CD4-positive, alpha-beta T cell treated with Interleukin-12 subunit alpha and Interleukin-12 subunit beta, for 1 hour (primary cell): ENCODE data around the gene MAP1B.

Source experiments
- DNase-seq: peaks from one replicate; pipeline ENCODE4 v3.0.0-alpha.2; 2020

MAP1B gene

DNA sequence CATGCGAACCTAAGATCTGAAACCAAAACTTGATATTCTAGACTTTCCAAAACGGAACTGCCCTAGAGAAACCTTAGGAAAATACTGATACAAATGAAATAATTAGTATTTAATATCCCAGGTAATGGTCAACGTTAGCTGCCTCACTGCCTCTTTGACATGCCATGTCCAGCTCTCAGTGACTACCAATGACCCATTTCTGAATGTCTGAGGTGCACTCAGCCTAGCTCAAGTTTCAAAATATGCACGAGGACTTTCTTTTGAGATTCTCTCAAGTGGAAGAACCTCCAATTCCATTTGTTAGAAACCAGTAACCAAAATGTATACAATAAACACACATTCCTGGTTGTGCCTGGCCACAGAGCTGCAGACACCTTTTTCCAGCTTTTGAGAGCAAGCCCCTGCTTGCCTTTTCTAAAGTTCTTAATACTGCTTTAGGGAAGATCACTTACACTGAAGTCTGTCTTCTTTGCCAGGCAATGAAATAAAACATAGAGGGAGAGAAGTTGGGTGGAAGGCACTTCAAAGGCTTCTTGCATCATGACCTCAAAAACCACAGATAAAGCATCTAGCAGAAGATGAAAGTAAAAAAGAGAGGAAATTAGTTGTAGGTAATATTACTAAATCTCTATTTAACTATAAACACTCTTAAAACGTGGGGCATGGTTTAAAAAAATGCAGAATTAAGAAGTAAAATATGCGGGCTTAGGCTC is 124.9 kb downstream of the MAP1B start:
- DNase-seq, result peak; percentile 45

DNA sequence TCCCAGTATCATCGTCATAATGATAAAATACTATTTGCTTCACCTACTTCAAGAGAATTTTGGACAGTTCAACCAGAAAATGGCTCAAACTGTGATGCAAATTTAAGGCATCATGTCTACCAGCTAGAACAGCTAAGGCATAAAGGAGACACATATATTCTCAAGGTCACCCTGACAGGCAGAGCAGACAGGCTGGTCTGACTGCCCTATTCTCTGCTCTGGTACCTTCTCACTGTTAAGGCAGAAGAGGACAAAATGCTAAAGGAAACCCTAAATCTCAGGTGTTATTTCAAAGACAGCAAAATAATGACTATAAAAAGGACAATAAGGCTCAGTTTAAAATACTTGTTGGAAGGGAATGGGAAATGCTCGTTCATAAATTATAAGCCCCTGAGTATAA is 125.6 kb downstream of the MAP1B start:
- no peak for DNase-seq

DNA sequence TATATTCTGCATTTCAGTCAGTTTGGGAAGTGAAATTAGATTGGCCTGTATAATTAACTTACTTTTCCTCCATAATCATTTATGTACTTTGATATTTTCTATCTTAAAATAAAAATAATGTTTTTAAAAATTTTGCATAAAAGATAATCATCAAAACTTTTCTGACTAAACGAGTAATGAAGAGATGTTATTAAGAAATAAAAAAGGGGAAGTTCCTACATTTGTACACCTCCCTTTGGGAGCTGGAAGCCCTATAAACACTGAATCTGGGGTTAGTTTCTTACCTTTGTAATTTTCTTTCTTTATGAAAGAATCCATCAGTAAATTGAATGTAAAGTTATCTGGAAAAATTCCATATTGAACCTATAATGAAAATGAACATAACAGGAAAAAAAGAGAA is 126.6 kb downstream of the MAP1B start:
- no peak for DNase-seq

DNA sequence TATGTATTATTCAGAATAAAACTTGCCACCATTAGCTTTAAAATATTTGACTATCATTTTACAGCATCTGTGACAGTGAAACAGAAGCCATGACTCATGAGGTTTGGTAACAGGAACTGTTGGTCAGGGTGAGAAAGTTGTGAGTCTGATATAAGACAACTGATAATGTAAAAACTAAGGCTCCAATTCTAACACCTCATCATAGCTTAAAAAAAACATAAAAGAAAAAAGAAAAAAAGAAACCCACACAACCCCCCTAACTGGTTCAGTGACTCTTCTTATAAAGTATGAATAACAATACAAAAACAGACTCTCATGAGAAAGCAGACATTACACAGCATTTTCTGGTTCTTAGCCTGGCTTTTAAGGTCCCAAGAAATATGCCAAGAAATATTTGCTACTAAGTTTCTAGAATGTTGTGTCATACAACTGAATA is 127.0 kb downstream of the MAP1B start:
- DNase-seq, result peak; percentile 59

DNA sequence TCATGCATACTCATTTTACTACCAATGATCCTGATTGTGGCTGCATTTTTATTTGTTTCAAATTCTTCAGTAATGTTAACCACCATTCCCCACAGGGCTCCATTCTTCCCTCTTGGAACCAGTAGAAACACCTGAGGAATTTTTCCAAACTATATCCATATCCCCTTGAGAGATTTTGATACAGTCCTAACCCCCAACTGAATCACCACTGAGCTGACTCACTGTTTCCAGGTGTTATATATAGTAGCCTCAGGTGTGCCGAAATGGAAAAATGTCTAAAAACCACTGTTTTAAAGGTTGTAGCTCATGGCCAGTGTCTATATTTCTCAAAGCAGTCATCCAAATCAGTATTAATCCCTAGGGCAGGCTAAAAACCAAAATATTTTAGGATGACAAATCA is 127.6 kb downstream of the MAP1B start:
- DNase-seq, result no peak

DNA sequence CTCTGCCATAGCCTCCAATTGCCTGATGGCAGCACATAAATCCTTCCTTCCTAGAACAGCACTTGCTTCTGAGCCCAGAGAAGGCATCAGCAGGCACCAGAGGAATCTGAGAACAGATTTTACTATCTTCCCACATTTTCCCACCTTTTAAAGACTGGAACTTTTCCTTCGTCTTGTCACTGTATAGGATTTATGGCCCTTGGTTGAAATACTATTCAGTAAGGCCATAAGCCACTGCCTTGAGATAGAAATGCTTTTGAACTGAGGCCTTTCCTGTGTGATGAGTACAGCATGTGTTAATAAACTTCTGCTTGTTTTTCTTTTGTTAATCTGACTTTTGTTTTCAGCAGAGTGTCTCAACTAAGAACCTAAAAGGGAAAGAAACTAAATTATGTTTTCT is 128.4 kb downstream of the MAP1B start:
- no peak for DNase-seq

DNA sequence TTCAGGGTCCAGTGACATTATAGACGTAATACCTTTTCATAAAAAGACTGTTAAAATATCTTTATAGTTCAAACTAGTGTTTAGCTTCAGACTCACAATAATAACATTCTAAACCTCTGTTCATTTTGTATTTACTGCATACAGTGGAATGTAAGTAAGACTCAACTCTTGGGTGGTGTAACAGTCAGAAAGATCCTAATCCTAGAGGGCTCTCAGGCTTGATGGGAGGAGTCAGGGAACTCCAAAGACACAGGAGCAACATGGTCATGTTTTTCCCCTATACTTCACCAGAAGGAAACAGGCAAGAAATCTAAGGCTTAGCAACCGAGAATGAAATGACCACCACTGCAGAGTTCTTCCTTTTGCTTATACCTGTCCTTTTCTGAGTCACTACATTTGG is 130.1 kb downstream of the MAP1B start:
- no peak for DNase-seq

DNA sequence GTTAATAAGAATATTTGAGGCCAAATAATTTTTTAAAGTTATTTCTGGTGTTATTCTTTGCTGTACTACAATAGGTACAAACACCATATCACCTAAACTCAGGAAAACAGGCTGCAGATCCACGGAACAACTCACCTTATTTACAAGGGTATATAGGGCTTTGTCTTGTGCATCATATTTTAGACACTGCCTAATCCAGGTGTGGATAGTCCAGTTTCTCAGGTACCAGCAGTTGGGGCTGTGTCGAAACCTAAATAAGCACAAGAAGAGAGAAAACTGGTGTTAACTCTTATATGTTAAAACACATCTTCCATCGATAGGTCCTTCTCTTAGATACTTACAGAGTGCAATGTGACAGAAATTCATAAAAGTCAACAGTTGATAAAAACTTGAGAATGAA is 130.6 kb downstream of the MAP1B start:
- no peak for DNase-seq

DNA sequence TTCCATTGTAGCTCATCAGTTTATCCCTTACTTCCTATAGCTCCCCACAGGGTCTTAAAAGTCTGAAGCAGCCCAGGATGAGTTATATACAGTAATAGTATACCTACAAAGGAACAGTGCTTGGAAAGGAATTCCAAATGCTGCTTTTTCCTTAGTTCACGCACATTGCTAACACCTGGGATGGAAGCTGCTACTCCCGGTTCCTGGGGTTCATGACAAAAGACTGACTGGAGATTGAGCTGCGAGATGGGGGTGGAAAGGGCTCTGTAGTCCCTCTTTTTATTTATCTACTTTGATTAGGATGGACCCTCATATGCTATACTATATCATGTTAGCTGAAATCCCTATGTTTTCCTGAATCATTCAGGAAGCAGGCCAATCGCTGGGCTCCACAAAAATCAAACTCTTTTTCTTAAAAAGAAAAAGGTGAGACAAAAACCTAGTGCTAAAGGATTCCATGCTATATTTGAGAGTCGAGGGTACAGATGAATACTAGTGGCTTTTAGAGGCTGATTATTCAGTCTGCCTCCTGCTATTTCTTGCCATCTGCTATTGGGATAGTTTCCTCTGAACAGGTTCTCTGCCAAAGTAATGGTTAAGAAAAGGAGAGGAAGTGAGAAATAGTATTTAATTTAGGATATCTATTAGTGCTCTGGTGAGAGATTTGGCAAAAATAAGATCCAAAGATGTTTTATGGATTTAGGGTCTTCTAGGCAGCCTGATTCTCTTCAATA is 131.6 kb downstream of the MAP1B start:
- no peak for DNase-seq

DNA sequence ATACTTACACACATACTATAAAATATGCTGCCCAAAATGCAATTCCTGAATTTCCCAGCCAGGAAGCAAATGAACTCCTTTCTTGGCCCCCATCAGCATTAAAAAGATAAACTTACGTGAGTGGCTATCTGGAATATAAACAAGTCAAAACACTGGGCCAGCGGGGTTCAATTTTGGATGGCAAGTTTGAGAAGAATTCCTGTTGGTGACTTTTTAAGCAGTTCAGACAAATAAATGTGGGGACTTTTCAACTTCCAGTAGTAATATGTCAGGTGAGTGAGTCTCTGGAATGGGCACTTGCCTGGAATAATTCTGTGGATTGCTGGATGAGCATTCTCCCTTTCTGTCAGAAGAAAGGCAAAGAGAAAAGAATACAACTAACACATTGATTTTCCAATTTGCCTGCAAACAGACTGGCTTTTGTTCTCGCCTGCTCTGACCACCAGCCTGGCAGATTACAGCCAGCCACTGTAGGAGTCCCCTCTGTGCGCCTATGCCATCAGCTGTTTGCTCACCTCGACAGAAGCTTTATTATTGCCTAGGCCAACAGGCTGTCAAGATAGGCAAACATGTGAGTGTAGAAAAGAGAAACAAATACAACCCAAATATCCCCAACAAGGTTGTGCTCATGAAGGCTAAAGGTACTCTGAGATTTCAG is 134.2 kb downstream of the MAP1B start:
- DNase-seq, result no peak

DNA sequence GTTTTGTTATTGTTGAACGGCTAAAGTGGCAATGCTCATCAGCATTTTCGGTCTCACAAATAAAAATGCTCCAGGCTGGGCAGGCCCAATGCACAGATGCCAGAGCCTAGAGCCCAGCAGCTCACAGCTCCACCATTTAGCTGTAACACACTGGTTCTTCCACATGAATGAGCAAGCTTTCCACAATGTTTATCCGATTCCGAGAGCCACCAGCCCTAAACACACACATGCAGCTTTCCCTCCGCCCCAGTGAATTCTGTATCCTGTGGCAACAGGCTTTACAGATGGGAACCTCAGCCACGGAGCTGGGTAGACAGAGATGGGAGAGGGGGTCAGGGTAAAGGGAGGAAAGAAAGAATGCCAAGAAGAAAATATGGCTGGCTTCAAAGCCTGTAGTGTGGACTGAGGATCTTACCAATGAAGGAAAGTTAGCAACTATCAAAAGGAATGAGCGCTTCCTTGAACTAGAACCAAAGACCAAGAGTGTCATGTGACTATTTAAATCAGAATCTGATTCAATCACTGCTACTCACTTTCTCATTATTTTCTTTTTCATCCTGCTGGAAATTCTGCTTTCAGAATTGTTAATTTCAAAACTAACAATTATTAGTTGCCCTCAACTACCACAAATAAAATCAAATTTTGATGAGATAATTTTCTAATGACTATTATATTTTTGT is 135.7 kb downstream of the MAP1B start:
- no peak for DNase-seq

DNA sequence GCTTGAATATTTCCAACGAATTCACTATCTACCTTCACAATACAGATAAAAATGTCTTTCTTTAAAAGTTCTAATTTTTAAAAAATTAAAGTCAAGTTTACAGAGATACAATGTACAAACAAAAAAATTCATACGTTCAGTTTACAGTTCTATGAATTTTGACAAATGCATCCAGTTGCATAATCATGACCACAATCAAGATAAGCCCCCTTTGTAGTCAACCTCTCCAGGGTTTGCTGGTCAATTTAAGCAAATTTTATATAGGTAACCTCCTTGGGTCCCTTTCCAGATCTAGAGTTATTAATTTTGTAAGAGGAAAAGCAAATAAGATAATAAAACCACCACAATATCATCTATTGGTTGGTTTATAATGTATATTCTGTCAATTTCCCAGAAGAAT is 136.4 kb downstream of the MAP1B start:
- no peak for DNase-seq

DNA sequence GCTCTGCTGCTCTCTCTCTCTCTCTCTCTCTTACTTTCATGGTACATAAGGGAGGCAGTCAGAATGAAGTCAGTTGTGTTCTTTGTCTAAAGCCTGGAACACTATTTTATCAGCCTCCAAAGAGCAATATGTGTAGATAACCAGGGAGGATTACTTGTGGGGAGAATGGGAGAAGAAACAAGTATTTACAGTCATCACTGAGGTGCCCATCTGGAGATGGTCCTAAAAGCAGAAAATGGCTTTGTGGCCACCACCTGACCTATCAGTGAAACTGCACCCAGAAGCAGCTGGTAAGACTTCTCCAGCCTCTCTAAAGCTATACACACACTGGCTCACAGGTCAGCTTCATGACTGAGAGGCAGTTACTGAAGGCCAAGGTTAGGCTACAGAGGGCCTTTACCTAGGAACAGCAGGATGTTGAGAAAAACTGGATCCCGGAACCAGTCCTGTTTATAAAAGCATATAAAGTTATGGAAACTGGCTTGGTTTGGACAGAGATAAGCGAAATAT is 137.6 kb downstream of the MAP1B start:
- DNase-seq, result no peak

DNA sequence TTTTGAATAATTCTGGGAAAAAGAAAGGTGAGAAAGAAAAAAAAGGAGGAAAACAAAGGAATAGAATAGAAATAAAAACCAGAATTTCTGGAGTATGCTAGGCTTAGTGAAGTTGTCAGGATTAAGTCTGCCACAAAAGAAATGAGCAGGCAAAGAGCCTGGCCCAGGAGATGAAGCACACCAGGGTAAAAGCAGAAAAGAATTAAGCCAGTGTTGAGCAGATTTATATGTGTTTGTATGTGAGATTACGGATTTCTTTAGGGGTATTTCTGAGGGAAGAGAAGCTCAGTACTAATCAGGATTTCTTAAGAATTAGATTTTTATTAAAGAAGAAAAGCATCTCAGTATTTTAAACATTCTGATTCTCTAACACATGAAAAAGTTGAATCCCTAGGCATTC is 138.3 kb downstream of the MAP1B start:
- DNase-seq, result no peak

DNA sequence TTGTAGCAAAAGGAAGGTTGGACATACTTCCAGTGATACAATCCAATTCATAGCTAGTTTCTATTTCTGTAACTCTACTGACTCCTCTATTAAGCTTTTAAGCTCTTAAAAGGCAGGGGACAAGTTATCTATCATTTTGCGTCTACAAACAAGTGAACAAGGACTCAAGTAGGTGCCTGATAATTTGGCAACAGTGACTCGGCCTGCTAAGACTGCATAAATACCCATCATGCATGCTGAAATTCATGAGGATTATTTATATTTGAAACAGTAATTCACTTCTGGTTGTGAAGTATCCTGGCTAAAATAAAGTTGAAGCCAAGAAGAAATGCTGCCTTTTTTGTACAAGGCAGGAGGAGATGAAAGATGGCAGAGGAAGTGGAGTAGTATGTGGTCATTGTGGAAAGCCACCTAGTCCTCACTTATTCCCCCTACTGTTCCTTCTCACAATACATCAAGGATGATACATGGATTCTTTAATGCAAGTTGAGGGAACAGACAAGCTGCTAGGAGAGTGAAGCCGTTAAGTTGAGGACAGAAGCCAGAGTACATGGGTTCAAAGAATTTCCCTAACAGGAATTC is 138.8 kb downstream of the MAP1B start:
- no peak for DNase-seq

DNA sequence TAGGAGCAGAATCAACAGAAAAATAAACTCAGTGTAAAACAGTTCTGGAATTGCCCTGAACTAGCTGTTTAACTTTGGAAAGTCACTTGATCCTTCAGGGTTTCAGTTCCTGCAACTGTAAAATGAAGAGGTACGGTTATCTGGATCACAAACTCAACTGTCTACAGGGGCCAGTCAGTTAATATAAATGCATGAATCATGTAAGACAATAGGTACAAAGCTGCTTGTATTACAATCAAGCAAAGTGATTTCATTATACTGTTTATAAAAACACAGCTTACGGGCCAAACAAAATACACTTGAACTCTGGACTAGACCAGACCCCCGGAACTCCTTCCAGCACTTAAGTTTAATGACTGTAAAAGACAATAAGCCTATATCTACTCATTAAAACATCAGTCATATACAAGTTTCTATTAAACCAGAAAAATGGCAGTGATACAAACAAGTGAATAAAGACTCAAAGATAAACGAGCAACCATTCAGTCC is 139.7 kb downstream of the MAP1B start:
- no peak for DNase-seq

DNA sequence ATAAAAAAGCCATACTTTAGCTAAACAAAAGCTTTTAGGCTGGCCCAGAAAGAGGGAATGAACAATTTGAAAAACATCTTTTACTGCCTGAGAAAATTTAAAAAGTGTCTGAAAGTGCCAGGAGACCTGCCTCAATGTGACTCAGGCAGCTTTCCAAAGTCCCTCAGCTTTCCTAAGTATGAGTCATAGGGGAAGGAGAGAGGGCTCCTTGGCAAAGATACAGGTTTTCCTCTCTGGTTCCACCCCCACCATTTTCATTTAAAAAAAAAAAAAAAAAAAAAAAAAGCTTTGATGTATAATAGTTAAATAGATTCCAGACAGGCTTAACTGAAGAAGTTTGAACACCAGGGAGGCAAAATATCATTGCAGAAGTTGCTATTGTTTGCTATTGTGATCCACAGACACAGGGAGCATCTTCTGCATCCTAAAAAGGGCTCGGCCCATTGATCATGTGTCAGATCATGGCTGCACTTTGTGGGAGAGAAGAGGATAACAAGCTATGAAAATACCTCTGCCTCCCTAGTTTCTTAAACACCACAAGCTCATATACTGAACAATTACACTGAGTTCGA is 141.2 kb downstream of the MAP1B start:
- no peak for DNase-seq

DNA sequence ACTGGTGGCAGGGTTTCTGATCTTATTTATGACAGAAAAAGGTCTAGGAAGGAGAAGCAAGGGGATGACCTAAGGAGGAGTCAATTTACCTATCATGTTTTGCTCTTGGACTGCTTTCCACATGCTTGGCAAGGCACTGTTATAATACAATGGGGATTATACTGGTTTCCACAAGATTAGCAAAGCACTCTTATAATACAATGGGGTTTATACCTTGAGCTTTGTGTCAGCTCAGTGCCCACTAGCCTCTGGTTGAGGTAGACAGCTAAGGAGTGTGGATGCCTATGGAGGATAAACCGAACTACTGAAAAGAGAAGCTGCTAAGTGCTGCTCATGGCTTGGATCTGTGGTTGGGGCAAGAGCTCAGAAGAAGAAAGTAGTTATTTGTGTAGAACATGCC is 144.1 kb downstream of the MAP1B start:
- DNase-seq, result no peak

DNA sequence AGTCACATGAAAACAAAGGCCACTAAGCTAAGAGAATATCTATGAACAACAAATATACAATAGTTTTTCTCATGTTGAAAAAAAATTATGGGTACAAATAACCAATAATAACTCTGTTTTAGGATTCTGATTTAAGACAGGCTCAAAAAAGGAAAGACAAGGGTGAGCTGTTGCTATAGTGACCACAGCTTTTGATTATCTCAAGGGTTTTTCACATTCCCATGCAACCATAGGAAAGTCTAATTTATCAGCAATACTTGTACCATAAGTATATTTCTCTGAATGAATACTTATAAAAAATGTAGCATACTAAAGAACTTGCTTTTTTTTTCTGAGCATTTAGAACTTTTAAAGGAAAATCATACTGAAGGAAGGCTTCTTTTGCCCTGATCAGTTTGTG is 144.7 kb downstream of the MAP1B start:
- no peak for DNase-seq

DNA sequence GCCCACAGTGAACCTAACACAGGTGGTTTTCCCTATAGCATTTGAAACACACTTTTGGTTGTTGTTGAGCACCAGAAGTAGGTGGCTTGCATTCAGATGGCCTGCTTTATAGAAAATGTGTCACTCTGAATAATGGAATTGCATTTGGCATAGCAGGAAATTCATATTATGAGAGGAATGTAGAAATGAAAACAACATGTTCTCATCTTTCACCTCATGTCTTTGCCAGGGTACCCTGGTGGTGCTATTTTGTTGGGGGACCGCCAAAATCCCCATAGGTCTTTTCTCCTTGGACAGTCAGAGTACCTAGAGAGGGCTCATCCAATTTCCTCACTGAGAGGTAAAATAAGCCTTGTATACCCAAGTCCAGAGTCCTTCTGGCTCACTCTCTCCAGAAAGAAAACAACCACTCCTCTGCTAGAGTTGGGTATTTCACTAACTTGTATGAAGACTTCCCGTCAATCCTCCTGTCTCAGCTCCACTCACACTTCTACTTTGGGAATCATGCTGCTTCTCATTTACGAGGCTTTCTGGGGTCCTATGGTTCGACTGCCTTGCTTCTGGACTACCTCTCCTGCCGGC is 145.4 kb downstream of the MAP1B start:
- DNase-seq, result no peak

DNA sequence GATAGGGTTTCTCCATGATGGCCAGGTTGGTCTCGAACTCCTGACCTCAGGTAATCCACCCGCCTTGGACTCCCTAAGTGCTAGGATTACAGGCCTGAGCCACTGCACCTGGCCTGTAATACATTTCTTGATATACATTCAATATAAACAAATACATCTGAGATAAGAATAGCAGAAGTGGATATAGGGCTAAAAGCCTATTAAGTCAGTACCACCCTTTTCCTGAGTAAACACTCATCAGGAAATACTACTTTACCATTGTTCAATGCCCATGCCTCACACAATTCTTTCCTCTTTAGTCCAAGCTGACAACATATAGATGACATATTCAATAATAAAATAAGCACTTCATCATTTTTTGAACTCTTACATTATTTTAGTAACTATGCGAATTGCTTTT is 148.0 kb downstream of the MAP1B start:
- no peak for DNase-seq

DNA sequence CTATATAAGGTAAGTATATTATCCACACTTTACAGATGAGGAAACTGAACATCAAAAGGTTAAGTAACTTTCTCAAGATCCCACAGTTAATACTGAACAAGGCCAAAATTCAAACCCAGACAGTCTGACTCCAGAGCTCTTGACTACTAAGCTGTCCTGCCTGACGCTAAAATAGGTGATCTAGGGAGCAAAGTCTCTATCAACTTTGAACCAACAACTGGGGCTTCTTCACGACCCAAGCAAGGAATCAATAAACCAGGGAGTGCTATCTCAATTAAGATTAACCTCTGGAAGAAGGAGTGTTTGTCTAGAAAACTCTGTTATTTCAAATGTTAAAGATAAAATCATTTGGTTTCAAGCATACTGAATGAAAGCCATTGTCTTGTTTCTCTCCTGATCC is 148.4 kb downstream of the MAP1B start:
- DNase-seq, result no peak
